Measurements from ENCODE around the gene BUB1. TPM values are rescaled to one million over a fixed set of nuclear protein-coding genes. Genes with fewer than 3 reads are reported as not detected.
"Not testable (repeated sequence)": the region's sequence is repeated elsewhere in the genome, so short reads cannot be mapped to it uniquely, and the experiment has no call there.

BUB1 gene
- total RNA-seq, 5 donors from 2014 or later (not counting 1 experiment from before 2014, with no cell fraction given): 2.7 to 4.7 (median 3.1) TPM

GRCh38 chr2:110691612-110692258 is 13.9 kb upstream of the BUB1 start:
- Mint-ChIP-seq H3K27ac (no peak overlapping the region), H3K4me3 (no peak overlapping the region), H3K36me3 (no peaks in the 10 kb centered on the region), H3K27me3 (peaks cover 3 to 4% of the 10 kb centered on the region in 2 donors), H3K9me3 (peaks cover 0 to 6% (median 5%) of the 10 kb centered on the region in 3 donors), H3K4me1 (no peaks in the 10 kb centered on the region)
- Histone ChIP-seq H3K36me3 (ENCODE audit: control insufficient read depth in 2 of 2, extremely low read depth in 1 of 2, insufficient read depth in 1 of 2, low read length in 1 of 2) (no peaks in the 10 kb centered on the region), H3K27ac (ENCODE audit: low read length) (no peak overlapping the region), H3K4me1 (ENCODE audit: control insufficient read depth in 1 of 2, extremely low read depth in 1 of 2, insufficient read depth in 2 of 2, low read length in 2 of 2) (no peaks in the 10 kb centered on the region), H3K4me3 (ENCODE audit: control insufficient read depth in 1 of 2, extremely low read depth in 1 of 2, low read length in 1 of 2) (no peak overlapping the region), H3K27me3 (replicated peaks in 1 of 2; ENCODE audit: control insufficient read depth in 2 of 2, extremely low read depth in 1 of 2, insufficient read depth in 2 of 2, low read length in 1 of 2) (peaks cover 0 to 4% of the 10 kb centered on the region in 2 experiments), H3K9me3 (no peaks in the 10 kb centered on the region)
- ATAC-seq (replicated peaks in 1 of 4): no peak
- ChIA-PET POLR2A (no interaction called here), CTCF (interaction anchor here in 1 of 2 donors (0.6 kb wide), 1 partner anchor 51 kb away, joined by 3 read pairs; no protein-coding TSS in a partner anchor)
- no peak for DNase-seq
- 90% methylated on average over 5 of the region's 11 CpGs for WGBS (ENCODE audit: insufficient coverage)

GRCh38 chr2:110690083-110690965 is 12.5 kb upstream of the BUB1 start:
- Mint-ChIP-seq H3K36me3 (no peaks in the 10 kb centered on the region), H3K27me3 (peaks cover 3 to 4% of the 10 kb centered on the region in 2 donors), H3K4me1 (no peaks in the 10 kb centered on the region), H3K27ac (no peak overlapping the region), H3K4me3 (no peak overlapping the region), H3K9me3 (peaks cover 0 to 6% (median 5%) of the 10 kb centered on the region in 3 donors)
- no peaks in the 10 kb centered on the region for H3K9me3 ChIP-seq
- H3K27me3 ChIP-seq (replicated peaks in 1 of 2; ENCODE audit: control insufficient read depth in 2 of 2, extremely low read depth in 1 of 2, insufficient read depth in 2 of 2, low read length in 1 of 2): peaks cover 0 to 4% of the 10 kb centered on the region in 2 experiments
- no peak overlapping the region for H3K4me3 ChIP-seq (ENCODE audit: control insufficient read depth in 1 of 2, extremely low read depth in 1 of 2, low read length in 1 of 2)
- H3K36me3 ChIP-seq (ENCODE audit: control insufficient read depth in 2 of 2, extremely low read depth in 1 of 2, insufficient read depth in 1 of 2, low read length in 1 of 2): no peaks in the 10 kb centered on the region
- ChIA-PET POLR2A (no interaction called here), CTCF (no interaction called here)
- WGBS (ENCODE audit: insufficient coverage): 100% methylated on average over 2 of the region's 4 CpGs
- no peaks in the 10 kb centered on the region for H3K4me1 ChIP-seq (ENCODE audit: control insufficient read depth in 1 of 2, extremely low read depth in 1 of 2, insufficient read depth in 2 of 2, low read length in 2 of 2)
- no peak overlapping the region for H3K27ac ChIP-seq (ENCODE audit: low read length)
- DNase-seq (no peak), ATAC-seq (replicated peaks in 1 of 4) (no peak)

GRCh38 chr2:110688594-110689091 is 10.8 kb upstream of the BUB1 start:
- CTCF ChIA-PET: interaction anchor here in 1 of 2 donors (0.6 to 1.0 kb wide), 2 partner anchors 11 to 30 kb away, joined by 3 to 5 read pairs; partner anchors contain the start of gene BUB1
- Mint-ChIP-seq H3K4me3 (no peak overlapping the region), H3K36me3 (no peaks in the 10 kb centered on the region)

GRCh38 chr2:110687775-110688484 is 10.1 kb upstream of the BUB1 start:
- H3K27me3 ChIP-seq (replicated peaks in 1 of 2; ENCODE audit: control insufficient read depth in 2 of 2, extremely low read depth in 1 of 2, insufficient read depth in 2 of 2, low read length in 1 of 2); H3K27me3 Mint-ChIP-seq; DNase-seq; CTCF ChIA-PET; H3K4me1 Mint-ChIP-seq; H3K27ac ChIP-seq (ENCODE audit: low read length); ATAC-seq (replicated peaks in 1 of 4); H3K9me3 ChIP-seq; H3K36me3 Mint-ChIP-seq; H3K4me3 ChIP-seq (ENCODE audit: control insufficient read depth in 1 of 2, extremely low read depth in 1 of 2, low read length in 1 of 2); H3K9me3 Mint-ChIP-seq; H3K36me3 ChIP-seq (ENCODE audit: control insufficient read depth in 2 of 2, extremely low read depth in 1 of 2, insufficient read depth in 1 of 2, low read length in 1 of 2); H3K27ac Mint-ChIP-seq; H3K4me1 ChIP-seq (ENCODE audit: control insufficient read depth in 1 of 2, extremely low read depth in 1 of 2, insufficient read depth in 2 of 2, low read length in 2 of 2); H3K4me3 Mint-ChIP-seq; POLR2A ChIA-PET: not testable (repeated sequence)
- WGBS (ENCODE audit: insufficient coverage): 100% methylated on average over 1 of the region's 9 CpGs

More at GRCh38 chr2:110688594-110689091, 10.8 kb upstream of the BUB1 start:
- POLR2A ChIA-PET: no interaction called here
- 93% methylated on average over 4 of the region's 5 CpGs for WGBS (ENCODE audit: insufficient coverage)
- H3K36me3 ChIP-seq (ENCODE audit: control insufficient read depth in 2 of 2, extremely low read depth in 1 of 2, insufficient read depth in 1 of 2, low read length in 1 of 2): no peaks in the 10 kb centered on the region
- H3K27ac Mint-ChIP-seq: no peak overlapping the region
- peaks cover 0 to 6% (median 5%) of the 10 kb centered on the region in 3 donors for H3K9me3 Mint-ChIP-seq
- DNase-seq (no peak), ATAC-seq (replicated peaks in 1 of 4) (no peak)
- H3K27ac ChIP-seq (ENCODE audit: low read length): no peak overlapping the region
- H3K27me3 ChIP-seq (replicated peaks in 1 of 2; ENCODE audit: control insufficient read depth in 2 of 2, extremely low read depth in 1 of 2, insufficient read depth in 2 of 2, low read length in 1 of 2): peaks cover 0 to 2% of the 10 kb centered on the region in 2 experiments
- H3K4me1 ChIP-seq (ENCODE audit: control insufficient read depth in 1 of 2, extremely low read depth in 1 of 2, insufficient read depth in 2 of 2, low read length in 2 of 2): no peaks in the 10 kb centered on the region
- H3K4me3 ChIP-seq (ENCODE audit: control insufficient read depth in 1 of 2, extremely low read depth in 1 of 2, low read length in 1 of 2): no peak overlapping the region
- H3K9me3 ChIP-seq: no peaks in the 10 kb centered on the region
- peaks cover 0 to 4% of the 10 kb centered on the region in 2 donors for H3K27me3 Mint-ChIP-seq
- H3K4me1 Mint-ChIP-seq: no peaks in the 10 kb centered on the region

- WGBS (ENCODE audit: insufficient coverage): no CpG with 5 or more reads among the region's 1 CpG
- CTCF ChIA-PET: no interaction called here
Measured at GRCh38 chr2:110682872-110683271, 5.0 kb upstream of the BUB1 start.

GRCh38 chr2:110682267-110682666 is 4.4 kb upstream of the BUB1 start:
- H3K4me1 Mint-ChIP-seq: peaks cover 8 to 18% (median 15%) of the 10 kb centered on the region in 3 donors
- H3K9me3 Mint-ChIP-seq: peaks cover 0 to under 1% (median 0%) of the 10 kb centered on the region in 3 donors
- no peak for ATAC-seq (replicated peaks in 1 of 4)
- H3K36me3 Mint-ChIP-seq: no peaks in the 10 kb centered on the region
- H3K27ac ChIP-seq (ENCODE audit: low read length): no peak overlapping the region
- DNase-seq: no peak
- H3K4me3 Mint-ChIP-seq: no peak overlapping the region
- no peak overlapping the region for H3K4me3 ChIP-seq (ENCODE audit: control insufficient read depth in 1 of 2, extremely low read depth in 1 of 2, low read length in 1 of 2)
- peaks cover 8 to 16% of the 10 kb centered on the region in 2 experiments for H3K4me1 ChIP-seq (ENCODE audit: control insufficient read depth in 1 of 2, extremely low read depth in 1 of 2, insufficient read depth in 2 of 2, low read length in 2 of 2)
- peaks cover 0 to 10% of the 10 kb centered on the region in 2 experiments for H3K27me3 ChIP-seq (replicated peaks in 1 of 2; ENCODE audit: control insufficient read depth in 2 of 2, extremely low read depth in 1 of 2, insufficient read depth in 2 of 2, low read length in 1 of 2)
- no peak overlapping the region for H3K27ac Mint-ChIP-seq
- WGBS (ENCODE audit: insufficient coverage): 92% methylated on average over 10 of the region's 10 CpGs
- ChIA-PET POLR2A (interaction anchor here in 1 of 2 donors (0.6 kb wide), 1 partner anchor 18 kb away, joined by 3 read pairs; no protein-coding TSS in a partner anchor), CTCF (no interaction called here)
- H3K9me3 ChIP-seq: no peaks in the 10 kb centered on the region
- H3K36me3 ChIP-seq (ENCODE audit: control insufficient read depth in 2 of 2, extremely low read depth in 1 of 2, insufficient read depth in 1 of 2, low read length in 1 of 2): no peaks in the 10 kb centered on the region
- no peaks in the 10 kb centered on the region for H3K27me3 Mint-ChIP-seq

More at GRCh38 chr2:110682872-110683271, 5.0 kb upstream of the BUB1 start:
- H3K4me3 ChIP-seq (ENCODE audit: control insufficient read depth in 1 of 2, extremely low read depth in 1 of 2, low read length in 1 of 2): no peak overlapping the region
- no peak overlapping the region for H3K4me3 Mint-ChIP-seq
- POLR2A ChIA-PET: interaction anchor here in 1 of 2 donors (0.6 kb wide), 1 partner anchor 18 kb away, joined by 3 read pairs; no protein-coding TSS in a partner anchor
- H3K9me3 ChIP-seq: no peaks in the 10 kb centered on the region
- peaks cover 0 to 10% of the 10 kb centered on the region in 2 experiments for H3K27me3 ChIP-seq (replicated peaks in 1 of 2; ENCODE audit: control insufficient read depth in 2 of 2, extremely low read depth in 1 of 2, insufficient read depth in 2 of 2, low read length in 1 of 2)
- H3K9me3 Mint-ChIP-seq: peaks cover 0 to 3% (median 0%) of the 10 kb centered on the region in 3 donors
- ATAC-seq (replicated peaks in 1 of 4): no peak
- no peak overlapping the region for H3K27ac ChIP-seq (ENCODE audit: low read length)
- peaks cover 6 to 15% (median 13%) of the 10 kb centered on the region in 3 donors for H3K4me1 Mint-ChIP-seq
- H3K27ac Mint-ChIP-seq: no peak overlapping the region
- no peaks in the 10 kb centered on the region for H3K36me3 Mint-ChIP-seq
- H3K36me3 ChIP-seq (ENCODE audit: control insufficient read depth in 2 of 2, extremely low read depth in 1 of 2, insufficient read depth in 1 of 2, low read length in 1 of 2): no peaks in the 10 kb centered on the region
- no peaks in the 10 kb centered on the region for H3K27me3 Mint-ChIP-seq
- DNase-seq: no peak
- peaks cover 7 to 12% of the 10 kb centered on the region in 2 experiments for H3K4me1 ChIP-seq (ENCODE audit: control insufficient read depth in 1 of 2, extremely low read depth in 1 of 2, insufficient read depth in 2 of 2, low read length in 2 of 2)

Data from T-cell (primary cell).